HepG2 (cell line): Measurements from ENCODE around the gene CHCT1. TPM values are rescaled to one million over a fixed set of nuclear protein-coding genes. Genes with fewer than 3 reads are reported as not detected.

ENCODE experiments used
- ATF1 ChIP-seq: IDR thresholded peaks from 2 replicates; pipeline ENCODE4 v1.6.1; 2016; ENCODE audit warnings: mild to moderate bottlenecking, control low read depth
- HDAC1 ChIP-seq: sonication (generic); formaldehyde crosslinking; IDR thresholded peaks from 2 replicates; pipeline ENCODE4 v1.5.1; 2020; ENCODE audit warnings: mild to moderate bottlenecking, missing genetic modification reagents
- HNF4A ChIP-seq: sonication (generic); formaldehyde crosslinking; IDR thresholded peaks from 2 replicates; pipeline ENCODE4 v1.4.0; 2020; ENCODE audit warnings: missing genetic modification reagents
- MATR3 ChIP-seq: sonication (generic); formaldehyde crosslinking; IDR thresholded peaks from 2 replicates; pipeline ENCODE4 v1.4.0; 2020; ENCODE audit warnings: missing genetic modification reagents
- MTA3 ChIP-seq: sonication (generic); formaldehyde crosslinking; IDR thresholded peaks from 2 replicates; pipeline ENCODE4 v1.4.0; 2020; ENCODE audit warnings: missing genetic modification reagents
- POGZ ChIP-seq: sonication (generic); formaldehyde crosslinking; IDR thresholded peaks from 2 replicates; pipeline ENCODE4 v1.4.0; 2020; ENCODE audit warnings: mild to moderate bottlenecking, missing genetic modification reagents
- POLR2A ChIP-seq, 2 experiments: IDR thresholded peaks; 2 replicates each; pipeline ENCODE4 v1.6.1; 2011; ENCODE audit warnings: low read depth in 2 of 2, low read length in 2 of 2, mild to moderate bottlenecking in 1 of 2, moderate library complexity in 1 of 2; ENCODE audit not compliant: insufficient read depth in 1 of 2
- SATB2 ChIP-seq: sonication (generic); formaldehyde crosslinking; IDR thresholded peaks from 2 replicates; pipeline ENCODE4 v1.5.0; 2020; ENCODE audit warnings: missing genetic modification reagents
- SIX1 ChIP-seq: sonication (generic); formaldehyde crosslinking; IDR thresholded peaks from 2 replicates; pipeline ENCODE4 v1.4.0; 2020; ENCODE audit warnings: missing genetic modification reagents, borderline replicate concordance
- SOX5 ChIP-seq: IDR thresholded peaks from 2 replicates; pipeline ENCODE4 v1.6.1; 2016; ENCODE audit warnings: borderline replicate concordance
- TBP ChIP-seq: sonication (generic); formaldehyde crosslinking; IDR thresholded peaks from 2 replicates; pipeline ENCODE4 v1.5.0; 2020; ENCODE audit warnings: missing genetic modification reagents
- ZNF10 ChIP-seq: sonication (generic); formaldehyde crosslinking; IDR thresholded peaks from 2 replicates; pipeline ENCODE4 v1.4.0; 2020; ENCODE audit warnings: mild to moderate bottlenecking, low read depth, missing genetic modification reagents, borderline replicate concordance
- ZNF138 ChIP-seq: sonication (generic); formaldehyde crosslinking; IDR thresholded peaks from 2 replicates; pipeline ENCODE4 v1.5.0; 2020; ENCODE audit warnings: mild to moderate bottlenecking, low read depth, missing genetic modification reagents
- ZNF225 ChIP-seq: sonication (generic); formaldehyde crosslinking; IDR thresholded peaks from 2 replicates; pipeline ENCODE4 v1.4.0; 2020; ENCODE audit warnings: mild to moderate bottlenecking, missing genetic modification reagents
- ZNF652 ChIP-seq: IDR thresholded peaks from 2 replicates; pipeline ENCODE4 v1.6.1; 2016; ENCODE audit warnings: low read depth, borderline replicate concordance
- ZNF788 ChIP-seq: sonication (generic); formaldehyde crosslinking; IDR thresholded peaks from 2 replicates; pipeline ENCODE4 v1.5.0; 2020; ENCODE audit warnings: mild to moderate bottlenecking, missing genetic modification reagents, borderline replicate concordance
- ZNF879 ChIP-seq: sonication (generic); formaldehyde crosslinking; IDR thresholded peaks from 2 replicates; pipeline ENCODE4 v1.8.1; 2023; ENCODE audit warnings: missing genetic modification reagents
- ZZZ3 ChIP-seq: sonication (generic); formaldehyde crosslinking; IDR thresholded peaks from 2 replicates; pipeline ENCODE4 v1.4.0; 2020; ENCODE audit warnings: missing genetic modification reagents, mild to moderate bottlenecking, borderline replicate concordance
- polyA plus RNA-seq, 8 experiments: library from polyadenylated mRNA; depleted of rRNA in 3 of 8; stranded (reverse) in 7 of 8; unstranded in 1 of 8; fragments of >200 nt; fragmentation: Illumina TruSeq in 4 of 8; extraction: Trizol in 4 of 8; gene quantifications; 2 replicates each; pipeline versions ENCODE4 v1.2.1 to v1.2.3, GENCODE V29; 2011 to 2016; ENCODE audit warnings: low read depth in 4 of 8, missing spikeins in 1 of 8, mixed read lengths in 1 of 8; ENCODE audit not compliant: insufficient read depth in 1 of 8
- total RNA-seq, 5 experiments: library from RNA; depleted of rRNA; stranded (reverse); fragments of >200 nt; fragmentation: Illumina TruSeq; extraction: Trizol; gene quantifications; 2 replicates each; pipeline ENCODE4 v1.2.3, GENCODE V29; 2016; ENCODE audit warnings: low read depth in 1 of 5
- TF ChIP-seq, protein P1 (sequence below): IDR thresholded peaks from 2 replicates; pipeline ENCODE4 v1.6.1; 2016; ENCODE audit warnings: low read depth, borderline replicate concordance
- TF ChIP-seq, protein P2 (sequence below): sonication (generic); formaldehyde crosslinking; conservative IDR thresholded peaks from 2 replicates; pipeline ENCODE4 v1.4.0; 2020; ENCODE audit warnings: mild to moderate bottlenecking, missing genetic modification reagents, moderate library complexity
- TF ChIP-seq, protein P3 (sequence below): IDR thresholded peaks from 2 replicates; pipeline ENCODE4 v1.6.1; 2016; ENCODE audit warnings: mild to moderate bottlenecking
- TF ChIP-seq, protein P4 (sequence below): sonication (generic); formaldehyde crosslinking; IDR thresholded peaks from 2 replicates; pipeline ENCODE4 v1.4.0; 2020; ENCODE audit warnings: missing genetic modification reagents

The CHCT1 gene
- total and polyA plus RNA-seq, 2 of the 13 experiments (the other 11 are each of a cell fraction or from before 2014, with no cell fraction given) = not detected

DNA sequence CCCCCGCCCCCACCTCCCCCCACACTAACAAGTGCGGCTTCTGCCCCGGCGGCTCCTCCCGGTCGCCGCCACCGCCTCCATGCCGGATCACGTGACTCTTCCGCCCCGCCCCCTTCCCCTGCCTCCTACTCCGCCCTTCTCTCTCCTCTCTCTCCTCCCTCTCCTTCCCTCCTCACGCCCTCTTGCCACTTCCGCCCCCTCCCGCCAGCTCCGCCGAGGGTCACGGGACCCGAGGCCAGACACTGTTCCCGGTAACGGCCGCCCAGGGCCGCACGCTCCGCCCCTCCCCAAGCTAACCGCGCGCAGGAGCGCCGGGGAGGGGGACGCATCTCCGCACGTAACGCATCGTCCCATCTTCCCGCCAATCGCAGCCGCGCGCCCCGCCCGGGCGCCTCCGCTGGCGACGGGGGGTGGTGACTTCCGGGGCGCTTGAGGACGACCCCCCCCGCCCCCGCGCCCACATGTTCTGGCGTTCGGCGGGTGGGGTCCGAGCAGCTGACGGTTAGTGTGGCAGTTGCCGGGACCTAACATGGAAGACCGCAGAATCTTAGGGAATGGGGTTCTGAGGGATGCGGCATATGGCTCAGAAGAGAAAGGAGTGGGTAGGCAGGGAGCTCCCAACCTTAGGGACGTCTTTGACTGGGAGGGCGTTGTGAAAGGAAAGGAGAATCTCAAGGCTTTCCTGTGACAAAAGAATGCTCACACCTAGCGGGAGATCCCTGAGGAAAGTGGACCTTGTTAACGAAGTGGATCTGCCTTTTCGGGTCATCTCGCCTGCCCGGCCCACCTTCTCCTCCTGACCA, 30.0 kb upstream of the CHCT1 start, which contains the start of gene USP32 (continued):
- TF ChIP-seq, protein P1, sequence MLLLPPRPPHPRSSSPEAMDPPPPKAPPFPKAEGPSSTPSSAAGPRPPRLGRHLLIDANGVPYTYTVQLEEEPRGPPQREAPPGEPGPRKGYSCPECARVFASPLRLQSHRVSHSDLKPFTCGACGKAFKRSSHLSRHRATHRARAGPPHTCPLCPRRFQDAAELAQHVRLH (CRISPR knock-in tag) = peak; percentile 77; the same call in 1 of the 2 replicates
- TF ChIP-seq HDAC1 (CRISPR knock-in tag) (peak; percentile 94), POLR2A (IDR thresholded peaks at IDR 0.05; ENCODE audit: insufficient read depth in 1 of 2, low read depth in 2 of 2, low read length in 2 of 2) (peak; percentile 77 to 83), MTA3 (no peak), ZNF10 (CRISPR knock-in tag) (no peak), HNF4A (CRISPR knock-in tag) (peak; percentile 33; the same call in 1 of the 2 replicates), SIX1 (CRISPR knock-in tag) (no peak), ZNF879 (CRISPR knock-in tag) (no peak), SATB2 (CRISPR knock-in tag) (no peak), ZNF788 (CRISPR knock-in tag) (peak; percentile 84; the same call in 1 of the 2 replicates), TBP (CRISPR knock-in tag) (no peak), ZZZ3 (no peak), MATR3 (CRISPR knock-in tag) (no peak), SOX5 (peak; percentile 81), ZNF138 (no peak), ZNF652 (CRISPR knock-in tag) (no peak), ZNF225 (CRISPR knock-in tag) (peak; percentile 52; the same call in 1 of the 2 replicates), ATF1 (CRISPR knock-in tag) (peak; percentile 80), POGZ (peak; percentile 98)
- TF ChIP-seq, protein P2, sequence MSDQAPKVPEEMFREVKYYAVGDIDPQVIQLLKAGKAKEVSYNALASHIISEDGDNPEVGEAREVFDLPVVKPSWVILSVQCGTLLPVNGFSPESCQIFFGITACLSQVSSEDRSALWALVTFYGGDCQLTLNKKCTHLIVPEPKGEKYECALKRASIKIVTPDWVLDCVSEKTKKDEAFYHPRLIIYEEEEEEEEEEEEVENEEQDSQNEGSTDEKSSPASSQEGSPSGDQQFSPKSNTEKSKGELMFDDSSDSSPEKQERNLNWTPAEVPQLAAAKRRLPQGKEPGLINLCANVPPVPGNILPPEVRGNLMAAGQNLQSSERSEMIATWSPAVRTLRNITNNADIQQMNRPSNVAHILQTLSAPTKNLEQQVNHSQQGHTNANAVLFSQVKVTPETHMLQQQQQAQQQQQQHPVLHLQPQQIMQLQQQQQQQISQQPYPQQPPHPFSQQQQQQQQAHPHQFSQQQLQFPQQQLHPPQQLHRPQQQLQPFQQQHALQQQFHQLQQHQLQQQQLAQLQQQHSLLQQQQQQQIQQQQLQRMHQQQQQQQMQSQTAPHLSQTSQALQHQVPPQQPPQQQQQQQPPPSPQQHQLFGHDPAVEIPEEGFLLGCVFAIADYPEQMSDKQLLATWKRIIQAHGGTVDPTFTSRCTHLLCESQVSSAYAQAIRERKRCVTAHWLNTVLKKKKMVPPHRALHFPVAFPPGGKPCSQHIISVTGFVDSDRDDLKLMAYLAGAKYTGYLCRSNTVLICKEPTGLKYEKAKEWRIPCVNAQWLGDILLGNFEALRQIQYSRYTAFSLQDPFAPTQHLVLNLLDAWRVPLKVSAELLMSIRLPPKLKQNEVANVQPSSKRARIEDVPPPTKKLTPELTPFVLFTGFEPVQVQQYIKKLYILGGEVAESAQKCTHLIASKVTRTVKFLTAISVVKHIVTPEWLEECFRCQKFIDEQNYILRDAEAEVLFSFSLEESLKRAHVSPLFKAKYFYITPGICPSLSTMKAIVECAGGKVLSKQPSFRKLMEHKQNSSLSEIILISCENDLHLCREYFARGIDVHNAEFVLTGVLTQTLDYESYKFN (CRISPR knock-in tag) = peak; percentile 89
- TF ChIP-seq, protein P3, sequence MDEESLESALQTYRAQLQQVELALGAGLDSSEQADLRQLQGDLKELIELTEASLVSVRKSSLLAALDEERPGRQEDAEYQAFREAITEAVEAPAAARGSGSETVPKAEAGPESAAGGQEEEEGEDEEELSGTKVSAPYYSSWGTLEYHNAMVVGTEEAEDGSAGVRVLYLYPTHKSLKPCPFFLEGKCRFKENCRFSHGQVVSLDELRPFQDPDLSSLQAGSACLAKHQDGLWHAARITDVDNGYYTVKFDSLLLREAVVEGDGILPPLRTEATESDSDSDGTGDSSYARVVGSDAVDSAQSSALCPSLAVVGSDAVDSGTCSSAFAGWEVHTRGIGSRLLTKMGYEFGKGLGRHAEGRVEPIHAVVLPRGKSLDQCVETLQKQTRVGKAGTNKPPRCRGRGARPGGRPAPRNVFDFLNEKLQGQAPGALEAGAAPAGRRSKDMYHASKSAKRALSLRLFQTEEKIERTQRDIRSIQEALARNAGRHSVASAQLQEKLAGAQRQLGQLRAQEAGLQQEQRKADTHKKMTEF (CRISPR knock-in tag) = peak; percentile 98
- TF ChIP-seq, protein P4, sequence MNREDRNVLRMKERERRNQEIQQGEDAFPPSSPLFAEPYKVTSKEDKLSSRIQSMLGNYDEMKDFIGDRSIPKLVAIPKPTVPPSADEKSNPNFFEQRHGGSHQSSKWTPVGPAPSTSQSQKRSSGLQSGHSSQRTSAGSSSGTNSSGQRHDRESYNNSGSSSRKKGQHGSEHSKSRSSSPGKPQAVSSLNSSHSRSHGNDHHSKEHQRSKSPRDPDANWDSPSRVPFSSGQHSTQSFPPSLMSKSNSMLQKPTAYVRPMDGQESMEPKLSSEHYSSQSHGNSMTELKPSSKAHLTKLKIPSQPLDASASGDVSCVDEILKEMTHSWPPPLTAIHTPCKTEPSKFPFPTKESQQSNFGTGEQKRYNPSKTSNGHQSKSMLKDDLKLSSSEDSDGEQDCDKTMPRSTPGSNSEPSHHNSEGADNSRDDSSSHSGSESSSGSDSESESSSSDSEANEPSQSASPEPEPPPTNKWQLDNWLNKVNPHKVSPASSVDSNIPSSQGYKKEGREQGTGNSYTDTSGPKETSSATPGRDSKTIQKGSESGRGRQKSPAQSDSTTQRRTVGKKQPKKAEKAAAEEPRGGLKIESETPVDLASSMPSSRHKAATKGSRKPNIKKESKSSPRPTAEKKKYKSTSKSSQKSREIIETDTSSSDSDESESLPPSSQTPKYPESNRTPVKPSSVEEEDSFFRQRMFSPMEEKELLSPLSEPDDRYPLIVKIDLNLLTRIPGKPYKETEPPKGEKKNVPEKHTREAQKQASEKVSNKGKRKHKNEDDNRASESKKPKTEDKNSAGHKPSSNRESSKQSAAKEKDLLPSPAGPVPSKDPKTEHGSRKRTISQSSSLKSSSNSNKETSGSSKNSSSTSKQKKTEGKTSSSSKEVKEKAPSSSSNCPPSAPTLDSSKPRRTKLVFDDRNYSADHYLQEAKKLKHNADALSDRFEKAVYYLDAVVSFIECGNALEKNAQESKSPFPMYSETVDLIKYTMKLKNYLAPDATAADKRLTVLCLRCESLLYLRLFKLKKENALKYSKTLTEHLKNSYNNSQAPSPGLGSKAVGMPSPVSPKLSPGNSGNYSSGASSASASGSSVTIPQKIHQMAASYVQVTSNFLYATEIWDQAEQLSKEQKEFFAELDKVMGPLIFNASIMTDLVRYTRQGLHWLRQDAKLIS (CRISPR knock-in tag) = no peak
